Urinary bladder (tissue), 4 donors: ENCODE measurements around the gene TBC1D5. TPM values are rescaled to one million over a fixed set of nuclear protein-coding genes. Genes with fewer than 3 reads are reported as not detected.
"Not testable (repeated sequence)": the region's sequence is repeated elsewhere in the genome, so short reads cannot be mapped to it uniquely, and the experiment has no call there.

ENCODE experiments used
- DNase-seq: peaks from one replicate; pipeline ENCODE4 v3.0.0-alpha.2; 2015; ENCODE audit errors: extremely low spot score
- H3K27ac ChIP-seq: one replicate; pipeline ENCODE4 v1.5.1; 2013; ENCODE audit warnings: low read depth, mild to moderate bottlenecking, moderate library complexity
- H3K36me3 ChIP-seq: one replicate; pipeline ENCODE4 v1.6.1; 2013; ENCODE audit warnings: mild to moderate bottlenecking, moderate library complexity; ENCODE audit not compliant: insufficient read depth
- H3K4me1 ChIP-seq: one replicate; pipeline ENCODE4 v1.6.1; 2013; ENCODE audit warnings: mild to moderate bottlenecking, moderate library complexity; ENCODE audit not compliant: insufficient read depth
- H3K4me3 ChIP-seq: one replicate; pipeline ENCODE4 v1.5.1; 2013; ENCODE audit warnings: low read depth, low read length
- WGBS: extraction: QIAGEN DNeasy Blood & Tissue Kit; methylation state at CpG from one replicate; pipeline ENCODE4 v1.1.7; 2013; 5-methylcytosine and 5-hydroxymethylcytosine counted together
- polyA plus RNA-seq: library from polyadenylated mRNA; stranded (reverse); fragments of 200-250 nt; gene quantifications from one replicate; pipeline ENCODE4 v1.2.3, GENCODE V29; 2013
- total RNA-seq: library from RNA; depleted of rRNA; stranded (reverse); fragments of >200 nt; gene quantifications from one replicate; pipeline ENCODE4 v1.2.3, GENCODE V29; 2014
- donor health status: healthy with polysubstance abuse.
- donor health status: healthy.

The TBC1D5 gene, protein sequence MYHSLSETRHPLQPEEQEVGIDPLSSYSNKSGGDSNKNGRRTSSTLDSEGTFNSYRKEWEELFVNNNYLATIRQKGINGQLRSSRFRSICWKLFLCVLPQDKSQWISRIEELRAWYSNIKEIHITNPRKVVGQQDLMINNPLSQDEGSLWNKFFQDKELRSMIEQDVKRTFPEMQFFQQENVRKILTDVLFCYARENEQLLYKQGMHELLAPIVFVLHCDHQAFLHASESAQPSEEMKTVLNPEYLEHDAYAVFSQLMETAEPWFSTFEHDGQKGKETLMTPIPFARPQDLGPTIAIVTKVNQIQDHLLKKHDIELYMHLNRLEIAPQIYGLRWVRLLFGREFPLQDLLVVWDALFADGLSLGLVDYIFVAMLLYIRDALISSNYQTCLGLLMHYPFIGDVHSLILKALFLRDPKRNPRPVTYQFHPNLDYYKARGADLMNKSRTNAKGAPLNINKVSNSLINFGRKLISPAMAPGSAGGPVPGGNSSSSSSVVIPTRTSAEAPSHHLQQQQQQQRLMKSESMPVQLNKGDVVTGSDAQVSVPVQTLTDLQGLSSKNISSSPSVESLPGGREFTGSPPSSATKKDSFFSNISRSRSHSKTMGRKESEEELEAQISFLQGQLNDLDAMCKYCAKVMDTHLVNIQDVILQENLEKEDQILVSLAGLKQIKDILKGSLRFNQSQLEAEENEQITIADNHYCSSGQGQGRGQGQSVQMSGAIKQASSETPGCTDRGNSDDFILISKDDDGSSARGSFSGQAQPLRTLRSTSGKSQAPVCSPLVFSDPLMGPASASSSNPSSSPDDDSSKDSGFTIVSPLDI
- total RNA-seq (145 TPM), polyA plus RNA-seq (26.2 TPM)

DNA sequence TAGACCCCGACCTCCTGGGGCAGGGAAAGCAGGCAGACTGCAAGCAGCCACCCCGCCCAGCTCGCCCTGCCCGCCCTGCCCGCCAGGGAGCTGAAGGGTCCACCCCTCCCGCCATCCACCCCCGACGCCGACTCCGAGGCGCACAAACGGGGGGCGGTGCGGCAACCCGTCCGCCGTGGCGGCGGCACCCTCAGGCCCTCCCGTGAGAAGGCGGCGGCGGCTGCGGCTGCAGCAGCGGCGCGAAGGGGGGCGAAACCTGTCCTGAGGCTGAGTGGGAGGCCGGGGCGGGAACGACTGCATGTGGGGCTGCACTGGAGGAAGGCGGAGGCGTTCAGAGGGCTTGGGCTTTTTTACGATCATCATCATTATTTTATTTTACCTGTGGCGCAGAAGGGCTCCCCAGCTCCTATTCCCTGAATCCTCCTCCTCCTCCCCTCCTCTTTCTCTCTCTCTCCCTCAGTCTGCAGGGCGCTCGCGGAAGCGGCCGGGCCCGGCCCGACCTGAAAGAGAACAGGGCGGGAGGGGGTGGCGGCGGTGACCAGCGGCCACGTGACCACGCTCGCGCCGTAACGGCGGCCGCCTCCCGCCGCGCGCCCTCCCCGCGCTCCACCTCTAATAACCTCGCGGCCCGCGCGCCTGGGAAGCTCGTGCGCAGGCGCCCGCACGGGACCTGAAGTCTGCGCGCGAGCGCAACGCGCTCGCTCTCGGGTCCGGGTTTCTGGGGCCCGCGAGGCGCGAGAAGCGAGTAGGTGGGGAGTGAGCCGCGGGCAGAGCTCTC lies at the start of gene TBC1D5:
Gene TBC1D5, minus strand, starts transcription at position 530 of the 778 bp plus-strand sequence. CDS start 234,061 bp downstream, outside the sequence.
- H3K27ac ChIP-seq = peak within 1 kb of the TSS; percentile 93
- H3K4me1 ChIP-seq = peaks cover 4% of the 10 kb centered on the region
- H3K36me3 ChIP-seq = no peaks in the 10 kb centered on the region
- peak within 1 kb of the TSS; percentile 68 for H3K4me3 ChIP-seq
- 1% methylated on average over 86 of the region's 86 CpGs for WGBS
- DNase-seq = peak; percentile 91

DNA sequence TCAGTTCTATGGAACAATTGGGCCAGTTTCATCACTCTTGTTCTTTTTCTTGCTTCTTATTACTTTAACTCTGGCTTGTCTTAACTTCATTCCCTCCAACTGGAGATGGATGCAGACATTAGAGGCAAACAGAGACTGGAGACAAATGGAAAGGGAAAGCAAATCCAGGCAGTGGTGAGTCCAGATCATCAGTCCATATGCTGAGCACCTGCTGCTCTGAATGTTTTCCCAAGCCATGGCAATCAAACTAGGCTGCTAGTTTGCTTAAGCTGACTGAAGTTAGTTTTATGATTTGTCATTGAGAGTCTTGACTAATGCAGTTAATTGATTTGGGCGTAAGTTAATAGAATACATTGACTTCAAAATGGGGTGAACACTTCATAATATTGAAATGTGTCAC lies 41.0 kb upstream of the TBC1D5 start:
- WGBS = 91% methylated on average over 1 of the region's 1 CpG
- Histone ChIP-seq H3K4me3 (no peak overlapping the region), H3K4me1 (no peaks in the 10 kb centered on the region), H3K27ac (no peak overlapping the region), H3K36me3 (no peaks in the 10 kb centered on the region)
- no peak for DNase-seq

DNA sequence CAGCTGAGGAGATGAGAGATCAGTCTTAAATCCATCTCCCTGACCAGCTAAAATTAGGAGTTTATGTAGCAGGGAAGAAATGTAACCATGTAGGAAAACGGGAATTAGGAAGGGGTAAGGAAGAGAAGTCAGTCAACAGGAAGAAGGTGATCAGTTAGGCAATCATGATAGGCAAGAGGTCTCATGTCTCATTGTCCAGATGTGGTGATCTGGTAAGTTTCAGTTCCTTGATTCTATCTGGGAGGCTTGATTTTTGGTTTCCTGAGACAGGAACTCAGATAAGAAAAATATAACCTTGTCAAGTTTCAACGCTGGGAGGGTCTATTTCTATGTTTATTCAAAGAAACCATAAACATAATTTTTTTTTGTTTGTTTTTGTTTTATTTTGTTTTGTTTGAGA lies 40.3 kb upstream of the TBC1D5 start:
- Histone ChIP-seq H3K4me3 (no peak overlapping the region), H3K36me3 (no peaks in the 10 kb centered on the region), H3K27ac (no peak overlapping the region), H3K4me1 (no peaks in the 10 kb centered on the region)
- no peak for DNase-seq
- 58% methylated on average over 2 of the region's 2 CpGs for WGBS

DNA sequence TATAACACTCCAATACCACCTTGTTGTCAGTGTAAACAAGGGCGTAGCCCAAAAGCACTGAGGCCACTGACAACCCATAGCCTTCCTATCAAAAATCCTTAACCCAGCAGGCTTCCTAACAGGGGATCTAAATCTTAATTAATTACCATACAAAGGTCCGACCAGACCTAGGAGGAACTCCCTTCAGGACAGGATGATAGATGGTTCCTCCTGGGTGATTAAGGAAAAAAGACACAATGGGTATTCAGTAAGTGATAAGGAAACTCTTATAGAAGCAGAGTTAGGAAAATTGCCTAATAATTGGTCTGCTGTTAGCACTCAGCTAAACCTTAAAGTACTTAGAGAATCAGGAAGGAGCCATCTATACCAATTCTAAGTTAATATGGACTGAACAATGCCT lies 37.9 kb upstream of the TBC1D5 start:
- H3K36me3 ChIP-seq, H3K4me1 ChIP-seq, H3K27ac ChIP-seq, H3K4me3 ChIP-seq, DNase-seq: not testable (repeated sequence)
- WGBS = 72% methylated on average over 2 of the region's 2 CpGs

GRCh38 chr3:17779304-17780250 lies 37.1 kb upstream of the TBC1D5 start:
- not testable (repeated sequence) for H3K4me3 ChIP-seq, H3K4me1 ChIP-seq, H3K27ac ChIP-seq, DNase-seq, H3K36me3 ChIP-seq
- WGBS = 84% methylated on average over 7 of the region's 7 CpGs

DNA sequence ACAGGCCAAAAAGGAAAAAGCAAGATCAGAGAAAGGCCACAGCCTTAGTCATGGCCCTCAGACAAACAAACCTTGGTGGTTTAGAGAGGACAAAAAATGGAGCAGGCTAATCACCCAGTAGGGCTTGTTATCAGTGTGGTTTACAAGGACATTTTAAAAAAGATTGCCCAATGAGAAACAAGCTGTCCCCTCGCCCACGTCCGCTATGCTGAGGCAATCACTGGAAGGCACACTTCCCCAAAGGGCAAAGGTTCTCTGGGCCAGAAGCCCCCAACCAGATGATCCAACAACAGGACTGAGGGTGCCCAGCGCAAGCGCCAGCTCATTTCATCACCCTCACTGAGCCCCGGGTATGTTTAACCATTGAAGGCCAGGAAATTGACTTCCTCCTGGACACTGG lies 34.9 kb upstream of the TBC1D5 start:
- DNase-seq, H3K4me3 ChIP-seq, H3K36me3 ChIP-seq, H3K27ac ChIP-seq, H3K4me1 ChIP-seq: not testable (repeated sequence)
- 89% methylated on average over 6 of the region's 6 CpGs for WGBS

- 84% methylated on average over 8 of the region's 8 CpGs for WGBS
- no peak overlapping the region for H3K27ac ChIP-seq
- no peak overlapping the region for H3K4me3 ChIP-seq
- no peaks in the 10 kb centered on the region for H3K4me1 ChIP-seq
- DNase-seq = no peak
- no peaks in the 10 kb centered on the region for H3K36me3 ChIP-seq
Observed at GRCh38 chr3:17775073-17775472, 32.6 kb upstream of the TBC1D5 start.

DNA sequence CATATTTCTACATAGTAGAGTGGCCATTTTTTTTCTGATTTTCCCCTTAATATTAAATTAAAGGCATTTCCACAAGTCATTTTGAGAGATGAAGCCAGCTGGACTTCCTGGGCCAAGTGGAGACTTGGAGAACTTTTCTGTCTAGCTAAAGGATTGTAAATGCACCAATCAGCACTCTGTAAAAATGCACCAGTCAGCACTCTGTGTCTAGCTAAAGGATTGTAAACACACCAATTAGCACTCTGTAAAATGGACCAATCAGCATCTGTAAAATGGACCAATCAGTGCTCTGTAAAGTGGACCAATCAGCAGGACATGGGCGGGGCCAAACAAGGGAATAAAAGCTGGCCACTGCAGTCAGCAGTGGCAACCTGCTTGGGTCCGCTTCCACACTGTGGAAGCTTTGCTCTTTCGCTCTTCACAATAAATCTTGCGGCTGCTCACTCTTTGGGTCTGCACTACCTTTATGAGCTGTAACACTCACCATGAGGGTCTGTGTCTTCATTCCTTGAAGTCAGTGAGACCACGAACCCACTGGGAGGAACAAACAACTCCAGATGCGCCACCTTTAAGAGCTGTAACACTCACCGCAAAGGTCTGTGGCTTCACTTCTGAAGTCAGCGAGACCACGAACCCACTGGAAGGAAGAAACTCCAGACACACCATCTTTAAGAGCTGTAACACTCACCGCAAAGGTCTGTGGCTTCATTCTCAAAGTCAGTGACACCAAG lies 31.9 kb upstream of the TBC1D5 start:
- H3K4me1 ChIP-seq, H3K27ac ChIP-seq, H3K4me3 ChIP-seq, DNase-seq, H3K36me3 ChIP-seq: not testable (repeated sequence)
- WGBS = 88% methylated on average over 10 of the region's 10 CpGs

- H3K36me3 ChIP-seq = no peaks in the 10 kb centered on the region
- no peak for DNase-seq
- H3K27ac ChIP-seq = no peak overlapping the region
- H3K4me1 ChIP-seq = no peaks in the 10 kb centered on the region
- no peak overlapping the region for H3K4me3 ChIP-seq
- 93% methylated on average over 3 of the region's 3 CpGs for WGBS
Observed at GRCh38 chr3:17772556-17772955, 30.1 kb upstream of the TBC1D5 start.

- 83% methylated on average over 2 of the region's 2 CpGs for WGBS
- Histone ChIP-seq H3K27ac (no peak overlapping the region), H3K4me1 (no peaks in the 10 kb centered on the region), H3K36me3 (no peaks in the 10 kb centered on the region), H3K4me3 (no peak overlapping the region)
- no peak for DNase-seq
Observed at GRCh38 chr3:17771177-17772017, 29.0 kb upstream of the TBC1D5 start.

DNA sequence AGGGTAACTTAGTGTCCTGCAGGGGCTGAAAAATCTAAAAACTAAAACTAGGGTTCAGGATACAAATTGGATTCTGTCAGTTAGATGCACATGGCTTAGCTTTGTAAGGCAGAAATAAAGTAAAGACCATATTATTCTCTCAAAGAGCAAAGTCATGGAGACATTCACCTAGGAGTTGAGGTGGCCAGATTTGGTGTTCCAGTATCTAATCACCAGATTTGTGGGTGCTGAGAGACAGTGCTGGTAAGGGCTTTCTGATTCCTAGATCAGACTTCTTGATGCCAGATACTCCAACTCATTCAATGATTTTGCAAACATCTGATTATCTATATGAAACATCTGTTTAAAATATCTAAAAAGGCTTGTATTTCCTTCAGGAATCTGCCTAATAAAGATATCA lies 28.3 kb upstream of the TBC1D5 start:
- Histone ChIP-seq H3K4me1 (no peaks in the 10 kb centered on the region), H3K36me3 (no peaks in the 10 kb centered on the region), H3K27ac (no peak overlapping the region), H3K4me3 (no peak overlapping the region)
- DNase-seq = no peak
